SKM-1 (cell line): ENCODE measurements around the gene RAX2.
"Not testable (repeated sequence)": the region's sequence is repeated elsewhere in the genome, so short reads cannot be mapped to it uniquely, and the experiment has no call there.

Experiments used
- DNase-seq: peaks from one replicate; lab custom pipeline; 2025; ENCODE audit not compliant: unreplicated experiment; lab: John Stamatoyannopoulos, UW

The RAX2 gene

DNA sequence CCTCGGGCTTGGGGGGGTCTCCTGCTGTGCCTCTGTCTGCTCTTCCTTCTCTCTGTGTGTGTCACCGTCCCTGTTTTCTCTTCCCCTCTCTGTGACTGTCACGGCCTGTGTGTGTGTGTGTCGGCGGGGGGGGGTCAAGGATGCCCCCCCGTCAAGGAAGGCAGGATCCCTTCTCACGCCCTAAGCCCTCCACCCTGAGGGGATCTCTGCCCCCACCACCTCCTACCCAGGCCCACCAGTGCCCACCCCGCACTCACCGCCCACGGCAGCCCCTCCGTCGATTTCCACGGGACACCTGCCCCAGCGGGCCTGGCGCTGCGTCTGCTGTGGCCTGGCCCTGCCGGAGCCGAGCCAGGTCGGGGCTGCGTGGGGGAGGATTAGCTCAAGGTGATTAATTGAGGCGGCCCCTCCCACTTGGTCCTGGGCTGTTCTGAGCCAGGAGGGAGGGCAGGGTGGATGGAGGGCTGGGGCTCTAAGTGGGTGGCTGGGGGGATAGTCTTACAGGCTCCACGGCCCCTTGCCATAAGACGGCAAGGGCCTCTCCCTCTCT lies at the start of gene RAX2:
TSS of gene RAX2 (minus strand) at position 323 of the 550 bp plus-strand sequence. CDS start 486 bp downstream, outside the sequence.
- no peak for DNase-seq

DNA sequence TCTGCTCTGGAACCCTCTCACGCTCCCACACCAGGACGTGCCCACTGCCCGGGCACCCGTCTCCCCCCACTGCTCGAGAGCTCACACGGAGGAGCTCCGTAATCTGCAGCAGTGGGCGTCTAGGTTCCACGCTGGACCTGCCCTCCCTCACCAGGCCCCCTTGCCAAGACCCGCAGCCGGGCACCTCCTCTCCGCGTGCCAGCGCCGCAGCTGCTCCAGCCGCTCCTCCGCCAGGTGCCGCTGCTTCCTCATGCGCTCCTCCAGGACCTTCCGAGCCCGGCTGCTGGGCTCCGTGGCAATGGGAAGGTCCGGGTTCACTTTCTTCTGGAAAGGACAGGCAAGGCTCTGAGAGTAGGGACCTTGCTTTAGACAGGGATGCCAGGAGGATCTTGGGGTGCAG lies 49.1 kb upstream of the RAX2 start:
- no peak for DNase-seq

DNA sequence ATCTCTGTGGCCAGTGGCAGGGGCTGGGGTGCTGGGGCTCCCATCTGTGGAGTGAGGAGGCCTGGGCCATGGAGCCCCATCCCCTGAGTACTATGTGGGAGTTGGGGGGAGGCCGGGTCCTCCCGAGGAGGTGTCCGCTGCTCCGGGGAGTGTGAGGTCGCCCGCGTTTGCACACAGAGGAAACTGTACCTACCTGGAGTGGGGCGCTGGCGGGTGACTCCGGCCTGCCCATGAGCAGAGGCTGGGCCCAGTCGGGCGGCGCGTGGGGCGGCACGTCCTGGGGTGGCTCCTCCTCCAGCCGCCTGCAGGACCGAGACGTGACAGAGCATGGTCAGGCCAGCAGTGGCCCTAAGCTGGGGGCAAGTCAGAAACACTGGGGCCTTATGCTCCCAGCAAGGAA lies 48.0 kb upstream of the RAX2 start:
- DNase-seq, result no peak

DNA sequence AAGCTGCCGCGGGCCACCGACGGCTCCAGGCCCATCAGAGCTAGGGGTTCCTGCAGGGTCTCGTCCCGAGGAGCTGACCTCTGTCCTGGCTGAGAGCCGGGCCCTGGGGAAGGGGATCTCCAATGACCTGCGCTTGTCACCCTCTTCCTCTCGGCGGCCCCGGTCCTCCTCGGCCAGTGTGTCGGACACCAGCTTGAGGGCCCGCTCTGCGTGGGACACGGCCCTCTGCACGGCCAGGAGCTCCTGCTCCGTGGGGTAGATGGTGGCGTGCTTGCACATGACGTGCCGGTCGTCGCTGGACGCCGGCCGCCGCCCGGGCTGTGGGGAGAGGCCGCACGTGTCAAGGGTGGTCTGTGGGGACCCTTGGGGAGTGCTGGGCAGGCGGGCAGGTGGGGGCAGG lies 46.9 kb upstream of the RAX2 start:
- DNase-seq, result no peak

DNA sequence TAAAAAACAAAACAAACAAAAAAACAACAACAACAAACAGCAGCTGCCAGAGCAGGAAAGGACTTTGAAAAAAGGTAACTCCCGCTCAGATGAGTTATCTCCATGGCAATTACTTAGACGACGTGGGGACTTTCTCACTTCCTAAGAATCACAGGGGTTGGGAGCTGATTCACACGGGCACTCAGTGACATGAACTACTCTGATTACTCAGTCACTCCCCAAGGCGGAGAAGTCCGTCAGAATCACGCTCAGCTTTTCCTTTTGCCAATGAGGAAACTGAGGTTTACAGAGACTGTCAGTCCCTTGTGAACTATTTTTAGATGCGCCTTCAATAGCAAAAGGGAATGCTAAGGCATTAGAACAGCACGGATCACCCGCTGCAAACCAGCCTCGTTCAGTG lies 46.4 kb upstream of the RAX2 start:
- DNase-seq, result no peak

DNA sequence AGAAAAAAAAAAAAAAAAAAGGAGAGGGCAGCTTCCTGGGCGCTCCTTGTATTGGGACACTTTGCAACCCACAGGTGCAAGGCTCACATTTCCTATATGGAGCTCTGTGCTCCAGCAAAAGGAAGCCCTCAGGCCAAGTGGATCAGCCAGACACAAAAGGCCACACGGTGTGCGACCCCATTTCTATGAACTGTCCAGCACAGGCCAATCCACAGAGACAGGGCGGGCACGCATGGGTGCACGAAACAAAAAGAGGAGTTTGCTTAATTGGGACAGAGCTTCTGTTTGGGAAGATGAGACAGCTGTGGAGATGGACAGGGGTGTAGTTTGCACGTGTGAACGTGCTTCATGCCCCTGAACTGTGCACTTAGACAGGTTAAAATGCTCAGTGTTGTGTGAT lies 45.7 kb upstream of the RAX2 start:
- DNase-seq, result no peak

DNA sequence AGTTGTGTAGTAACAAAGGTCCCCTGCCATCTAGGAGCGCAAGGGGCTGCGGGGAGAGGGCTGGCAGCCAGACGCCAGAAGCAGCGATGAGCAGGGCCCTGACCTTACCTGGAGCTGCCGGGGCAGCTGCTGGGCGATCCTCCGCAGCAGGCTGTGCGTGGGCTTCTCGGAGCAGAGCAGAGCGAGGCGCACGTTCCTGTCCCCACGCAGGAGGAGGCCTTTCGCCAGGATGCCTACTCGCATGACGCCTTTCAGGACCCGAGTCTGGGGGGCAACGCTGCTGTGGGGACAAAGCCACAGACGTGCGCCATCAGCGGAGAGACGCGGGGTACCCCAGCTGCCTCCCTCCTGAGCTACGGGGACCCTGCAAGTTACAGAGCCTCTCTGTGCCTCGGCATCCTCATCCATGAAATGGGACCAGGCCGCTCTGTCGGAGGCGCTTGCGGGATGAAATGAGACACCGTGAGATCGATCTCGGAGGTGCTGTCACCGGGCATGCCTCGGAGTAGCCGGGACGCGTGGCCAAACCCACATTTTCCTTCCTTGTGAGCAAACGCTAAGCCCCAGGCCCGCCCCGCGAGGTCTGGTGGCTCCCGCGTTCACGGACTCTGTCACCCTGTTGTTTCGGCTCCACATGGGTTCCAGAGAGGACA lies 44.7 kb upstream of the RAX2 start:
- no peak for DNase-seq

DNA sequence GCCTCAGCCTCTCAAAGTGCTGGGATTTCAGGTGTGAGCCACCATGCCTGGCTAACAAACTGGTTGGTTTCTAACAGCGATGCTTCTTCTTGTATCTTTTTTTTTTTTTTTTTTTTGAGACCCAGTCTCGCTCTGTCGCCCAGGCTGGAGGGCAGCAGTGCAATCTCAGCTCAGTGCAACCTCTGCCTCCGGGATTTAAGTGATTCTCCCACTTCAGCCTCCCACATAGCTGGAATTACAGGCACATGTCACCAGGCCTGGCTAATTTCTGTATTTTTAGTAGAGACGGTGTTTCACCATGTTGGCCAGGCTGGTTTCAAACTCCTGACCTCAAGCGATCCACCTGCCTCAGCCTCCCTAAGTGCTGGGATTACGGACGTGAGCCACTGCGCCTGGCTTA lies 44.1 kb upstream of the RAX2 start:
- DNase-seq, result not testable (repeated sequence)

DNA sequence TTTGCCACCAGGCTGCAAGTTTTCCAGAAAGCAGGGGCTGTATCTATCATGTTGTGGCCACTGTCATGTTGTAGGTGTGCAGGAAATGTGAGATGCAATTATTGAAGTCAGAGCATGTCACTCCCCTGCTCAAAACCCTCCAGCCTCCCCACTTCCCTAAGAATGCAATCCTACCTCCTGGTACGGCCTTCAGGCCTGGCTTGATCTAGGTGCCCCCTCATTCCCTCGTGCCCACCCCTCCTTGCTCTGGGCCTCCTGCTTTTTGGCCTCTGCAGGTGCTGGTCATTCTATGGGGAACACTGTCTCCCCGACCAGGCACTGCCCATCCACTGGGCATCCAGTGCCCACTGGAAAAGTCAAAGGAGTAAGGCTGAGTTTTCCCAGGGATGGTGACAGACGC lies 42.6 kb upstream of the RAX2 start:
- DNase-seq, result no peak

DNA sequence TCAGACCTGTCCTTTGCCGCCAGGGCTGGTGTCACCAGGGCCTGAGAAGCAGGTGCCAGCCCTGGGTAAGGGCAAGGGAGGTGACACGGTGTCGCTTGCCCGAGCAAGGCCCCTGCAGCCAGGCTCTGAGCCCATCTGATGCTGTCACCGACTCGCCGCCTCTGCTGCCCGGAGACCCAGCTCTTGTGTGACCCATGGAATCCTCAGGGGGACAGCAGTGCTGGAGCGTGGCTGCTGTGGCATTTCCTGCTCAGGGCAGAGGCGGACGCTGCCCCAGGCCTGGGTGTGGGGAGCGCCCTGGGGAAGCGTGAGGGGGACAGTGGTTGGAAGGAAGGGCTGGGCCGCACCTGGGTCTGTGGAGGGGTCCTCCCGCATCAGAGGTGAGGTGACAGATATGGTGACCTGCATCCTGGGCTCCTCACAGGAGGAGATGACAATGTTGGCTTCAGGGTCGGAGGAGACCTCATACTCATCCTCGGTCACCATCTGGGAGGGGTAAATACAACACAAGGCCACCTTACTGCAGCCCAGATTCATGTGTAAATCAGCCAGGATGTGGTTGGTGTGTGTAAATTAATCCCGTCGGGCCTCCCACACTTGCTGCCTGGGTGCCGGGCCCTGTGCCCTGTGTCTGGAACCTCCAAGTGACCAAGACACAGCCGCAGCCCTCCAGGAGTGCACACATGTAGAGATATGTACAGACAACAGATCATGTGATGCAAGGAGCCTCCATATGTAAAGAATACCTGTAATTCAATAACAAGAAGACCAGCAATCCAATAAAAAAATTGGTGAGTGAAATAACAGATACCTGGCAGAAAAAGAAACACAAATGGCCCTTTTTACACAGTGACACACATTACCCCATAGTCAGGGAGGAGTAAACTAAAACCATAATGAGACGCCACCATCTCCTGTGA lies 41.7 kb upstream of the RAX2 start:
- DNase-seq, result no peak

DNA sequence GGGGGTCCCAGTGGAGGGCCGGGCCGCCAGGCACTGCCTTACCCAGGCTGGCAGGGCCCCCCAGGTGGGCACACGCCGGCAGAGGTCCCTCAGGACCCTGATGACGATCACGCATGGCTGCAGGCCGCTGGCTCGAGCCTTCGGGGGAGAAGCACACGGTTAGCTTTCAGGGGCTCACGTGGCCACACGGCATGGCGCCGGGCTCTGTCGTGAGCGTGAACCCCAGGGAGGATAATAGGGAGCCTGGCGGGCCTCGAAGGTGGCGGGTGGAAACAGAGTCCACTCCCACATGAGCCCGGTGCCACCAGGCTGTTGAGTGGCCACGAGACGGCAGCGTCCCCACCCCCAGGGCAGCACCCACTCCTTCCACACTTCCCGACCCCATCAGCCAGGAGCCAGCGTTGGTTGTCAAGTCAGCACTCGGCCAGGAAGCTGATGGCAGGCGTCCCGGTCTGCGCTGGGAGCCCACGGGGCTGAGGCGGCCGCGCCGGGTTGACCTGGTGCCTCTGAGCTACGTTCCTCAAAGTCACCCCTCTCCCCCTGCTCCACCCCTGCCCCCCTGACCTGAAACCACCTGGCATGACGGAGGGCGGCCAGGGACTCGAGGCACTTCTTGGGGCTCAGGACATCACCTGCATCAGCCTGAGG lies 38.8 kb upstream of the RAX2 start:
- DNase-seq, result no peak

DNA sequence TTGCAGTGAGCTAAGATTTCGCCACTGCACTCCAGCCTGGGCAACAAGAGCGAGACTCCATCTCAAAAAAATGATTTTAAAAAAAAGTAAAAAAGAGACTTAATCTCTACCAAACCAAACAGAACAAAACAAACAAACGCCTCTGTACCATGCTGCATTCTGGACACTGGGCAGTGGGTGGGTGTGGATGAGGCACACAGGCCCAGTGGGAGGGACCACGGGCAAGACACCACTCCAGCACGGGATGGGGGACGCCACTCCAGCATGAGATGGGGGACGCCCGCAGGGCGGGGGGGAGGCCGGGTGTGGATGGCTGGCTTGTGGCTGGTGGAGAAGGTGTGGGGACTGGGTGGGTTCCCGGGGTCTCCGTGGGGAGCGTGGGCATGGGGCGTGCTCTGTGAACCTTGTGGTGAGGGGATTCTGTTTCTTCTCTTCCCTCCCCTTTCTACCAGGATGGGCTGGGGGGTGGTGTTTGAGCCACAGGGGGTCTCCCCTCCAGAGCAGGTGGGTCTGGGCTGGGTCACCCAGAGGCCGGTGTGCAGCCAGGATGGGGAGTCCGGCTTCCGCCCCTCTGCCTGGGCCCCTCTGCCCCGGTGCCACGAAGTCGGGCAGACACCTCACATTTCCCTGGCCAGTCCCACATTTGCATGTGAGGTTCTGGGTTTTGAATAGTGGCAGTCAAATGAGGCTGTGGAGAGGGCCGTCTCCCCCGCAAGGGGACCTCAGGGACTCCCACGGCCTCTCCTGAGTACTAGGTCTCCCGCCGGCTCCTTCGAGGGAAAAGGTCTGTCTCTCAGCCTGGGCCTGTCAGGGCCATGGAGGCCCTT lies 38.1 kb upstream of the RAX2 start:
- no peak for DNase-seq

DNA sequence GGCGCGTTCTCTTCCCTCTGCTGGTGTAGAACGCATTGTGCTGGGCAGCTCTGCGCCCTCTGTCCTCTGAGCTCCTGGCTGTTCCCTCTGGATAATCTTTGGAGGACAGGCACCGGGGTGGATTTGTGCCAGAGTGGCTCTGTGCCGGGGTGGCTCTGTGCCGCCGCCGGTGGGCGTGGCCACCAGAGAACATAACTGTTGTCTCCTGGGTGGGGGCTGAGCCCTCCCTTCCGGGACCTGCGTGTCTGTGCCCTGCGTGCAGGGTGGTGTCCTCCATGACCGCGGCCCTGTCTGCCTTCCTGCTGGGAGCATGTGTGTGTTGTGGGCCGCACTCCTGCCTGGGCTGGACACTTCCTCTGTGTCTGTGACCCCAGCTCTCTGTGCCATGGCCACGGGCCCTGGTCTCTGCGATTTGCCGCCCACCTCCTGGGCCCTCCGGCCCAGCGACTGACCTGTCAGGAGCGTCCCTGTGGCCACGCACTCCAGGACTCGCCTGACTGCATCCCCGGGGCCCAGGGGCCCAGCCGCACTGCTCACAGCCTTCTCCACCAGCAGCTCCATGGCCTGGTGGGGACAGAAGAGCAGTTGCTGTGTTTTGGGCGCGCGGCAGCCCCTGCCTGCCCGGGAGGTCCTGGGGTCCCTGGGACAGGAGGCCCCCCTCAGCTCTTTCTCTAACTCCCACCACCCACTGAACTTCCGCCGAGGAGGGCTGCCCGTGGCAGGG lies 36.6 kb upstream of the RAX2 start:
- DNase-seq, result no peak

DNA sequence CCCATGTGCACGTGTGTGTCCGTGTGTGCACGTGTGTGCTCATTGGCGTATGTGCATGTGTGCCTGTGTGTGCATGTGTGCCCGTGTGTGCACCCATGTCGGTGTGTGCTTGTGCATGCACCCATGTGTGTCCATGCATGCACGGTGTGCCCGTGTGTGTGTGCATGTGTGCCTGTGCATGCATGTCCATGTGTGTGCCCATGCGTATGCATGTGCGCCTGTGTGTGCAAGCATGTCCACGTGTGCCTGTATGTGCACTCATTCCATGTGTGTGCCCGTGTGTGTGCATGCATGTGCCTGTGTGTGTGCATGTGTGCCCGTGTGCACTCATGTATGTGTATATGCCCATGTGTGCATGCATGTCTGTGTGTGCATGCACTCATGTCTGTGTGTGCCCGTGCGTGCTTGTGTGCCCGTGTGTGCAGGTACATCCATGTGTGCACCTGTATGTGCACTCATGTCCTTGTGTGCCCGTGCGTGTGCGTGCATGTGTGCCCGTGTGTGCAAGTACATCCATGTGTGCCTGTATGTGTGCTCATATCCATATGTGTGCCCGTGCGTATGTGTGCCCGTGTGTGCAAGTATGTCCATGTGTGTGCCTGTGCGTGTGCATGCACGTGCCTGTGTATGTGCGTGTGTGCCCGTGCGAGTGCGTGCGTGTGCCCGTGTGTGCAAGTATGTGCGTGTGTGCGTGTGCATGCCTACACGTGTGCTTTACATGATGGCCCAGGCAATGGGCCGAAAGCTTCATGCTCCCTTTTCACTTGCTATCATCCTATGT lies 35.7 kb upstream of the RAX2 start:
- no peak for DNase-seq

DNA sequence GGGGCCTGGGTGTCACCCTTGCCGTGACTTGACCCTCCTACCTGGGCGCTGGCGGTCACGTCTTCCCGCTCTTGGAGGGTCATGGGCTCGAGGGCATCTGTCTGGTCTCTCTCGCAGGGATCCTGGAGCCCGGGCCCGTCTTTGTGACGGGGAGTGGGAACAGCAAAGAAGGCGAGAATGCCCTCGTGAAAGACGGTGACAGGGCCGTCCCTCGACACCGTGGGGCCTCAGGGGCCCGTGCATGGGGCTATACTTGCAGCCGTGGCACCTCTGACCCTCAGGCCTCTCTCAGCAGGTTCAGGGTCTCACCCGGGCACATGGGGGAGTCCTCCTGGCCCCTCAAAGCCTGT lies 35.1 kb upstream of the RAX2 start:
- DNase-seq, result no peak

DNA sequence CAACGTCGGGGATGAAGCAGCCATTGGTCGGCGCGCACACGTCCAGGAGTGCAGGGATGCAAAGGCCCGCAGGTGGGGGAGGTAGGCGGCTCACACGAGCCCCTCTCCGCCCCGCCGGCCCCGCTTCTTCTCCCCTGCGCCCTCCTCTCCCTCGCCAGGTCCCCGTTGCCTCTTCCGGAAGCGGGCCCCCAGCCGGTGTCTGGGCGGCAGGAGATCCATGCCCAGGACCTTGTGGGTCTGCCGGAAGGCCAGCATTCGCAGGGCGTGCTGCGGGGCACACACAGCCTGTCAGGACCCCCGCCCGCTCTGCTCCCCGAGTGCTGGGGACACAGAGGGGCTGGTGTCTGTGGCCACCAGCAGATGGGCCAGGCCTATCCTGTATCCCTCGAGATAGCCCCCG lies 33.8 kb upstream of the RAX2 start:
- DNase-seq, result no peak

DNA sequence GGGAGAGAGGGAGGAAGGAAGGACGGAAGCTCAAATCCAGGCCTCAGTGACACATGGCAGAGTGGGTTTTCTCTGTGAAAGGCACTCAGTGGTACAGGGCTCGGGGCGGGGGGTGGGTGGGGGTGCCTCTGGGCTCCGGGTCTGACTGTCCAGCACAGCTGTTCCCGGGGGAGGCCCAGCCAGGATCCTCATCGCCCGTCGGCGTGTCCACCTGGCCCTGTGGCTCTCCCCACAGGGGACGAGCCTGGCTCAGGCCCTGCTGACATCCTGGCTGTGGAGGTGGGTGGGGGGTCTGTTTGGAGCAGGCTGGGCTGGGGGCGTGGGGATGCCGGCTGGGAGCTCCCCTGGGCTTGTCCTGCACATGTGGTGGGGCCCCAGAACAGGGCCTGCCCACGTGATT lies 32.4 kb upstream of the RAX2 start:
- DNase-seq, result no peak

DNA sequence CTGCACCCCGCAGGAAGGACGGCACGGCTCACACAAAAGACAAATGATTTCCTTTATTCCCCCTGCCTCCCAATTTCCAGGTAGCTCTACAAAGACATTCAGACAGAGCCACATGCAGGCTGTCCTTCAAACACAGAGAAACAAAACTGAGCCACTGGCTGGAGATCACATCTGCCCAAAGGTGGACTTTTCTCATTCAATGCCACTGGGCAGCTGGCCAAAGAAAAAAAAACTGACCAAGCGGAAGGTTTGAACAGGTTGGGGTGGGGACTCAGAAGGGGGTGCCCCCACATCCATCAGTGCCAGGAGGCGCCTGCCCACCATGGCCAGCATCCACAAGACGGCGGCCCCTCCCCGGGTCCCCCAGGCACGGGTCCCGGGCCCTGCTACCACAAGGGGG lies 32.0 kb upstream of the RAX2 start:
- DNase-seq, result no peak

DNA sequence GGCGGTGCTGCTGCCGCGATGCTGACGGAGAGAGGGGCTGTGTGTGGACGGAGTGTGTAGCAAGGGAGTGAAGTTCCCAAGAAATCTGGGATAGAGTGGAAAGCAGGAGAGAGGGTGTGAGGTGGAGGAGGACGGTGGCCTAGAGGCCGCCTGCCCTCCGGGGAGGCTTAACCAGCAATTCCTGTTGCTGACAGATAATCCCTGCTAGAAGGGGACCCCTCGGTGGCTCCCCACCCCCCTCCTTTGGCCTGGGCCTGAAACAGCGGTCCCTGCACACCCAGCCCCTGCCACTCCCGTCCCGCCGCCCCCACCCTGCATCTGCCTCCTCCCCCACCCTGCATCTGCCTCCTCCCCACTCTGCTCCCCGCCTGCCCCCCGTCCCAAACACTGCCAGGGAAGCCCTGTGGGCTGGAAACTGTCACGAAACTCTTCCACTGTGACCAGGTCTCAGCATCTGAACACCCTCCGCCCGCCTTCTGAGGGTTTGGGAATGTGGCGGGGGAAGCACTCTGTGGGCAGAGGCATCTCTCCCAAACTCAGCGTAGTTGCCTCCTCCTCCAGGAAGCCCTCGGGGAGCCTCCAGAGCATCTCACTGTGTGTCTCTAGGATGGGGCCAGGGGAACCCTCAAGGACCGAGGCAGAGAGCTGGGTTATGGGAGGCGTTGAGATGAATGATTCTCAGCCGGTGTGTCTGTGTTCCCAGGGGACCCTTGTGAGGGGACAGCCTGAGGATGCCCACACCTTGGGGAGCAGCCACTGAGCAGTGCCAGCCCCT lies 31.3 kb upstream of the RAX2 start:
- no peak for DNase-seq
